ENCODE data around the gene RPS21. TPM values are rescaled to one million over a fixed set of nuclear protein-coding genes. Genes with fewer than 3 reads are reported as not detected.
"Not testable (repeated sequence)": the region's sequence is repeated elsewhere in the genome, so short reads cannot be mapped to it uniquely, and the experiment has no call there.

Gene RPS21
- total and polyA plus RNA-seq, 4 donors = 350 to 705 (median 672) TPM

DNA sequence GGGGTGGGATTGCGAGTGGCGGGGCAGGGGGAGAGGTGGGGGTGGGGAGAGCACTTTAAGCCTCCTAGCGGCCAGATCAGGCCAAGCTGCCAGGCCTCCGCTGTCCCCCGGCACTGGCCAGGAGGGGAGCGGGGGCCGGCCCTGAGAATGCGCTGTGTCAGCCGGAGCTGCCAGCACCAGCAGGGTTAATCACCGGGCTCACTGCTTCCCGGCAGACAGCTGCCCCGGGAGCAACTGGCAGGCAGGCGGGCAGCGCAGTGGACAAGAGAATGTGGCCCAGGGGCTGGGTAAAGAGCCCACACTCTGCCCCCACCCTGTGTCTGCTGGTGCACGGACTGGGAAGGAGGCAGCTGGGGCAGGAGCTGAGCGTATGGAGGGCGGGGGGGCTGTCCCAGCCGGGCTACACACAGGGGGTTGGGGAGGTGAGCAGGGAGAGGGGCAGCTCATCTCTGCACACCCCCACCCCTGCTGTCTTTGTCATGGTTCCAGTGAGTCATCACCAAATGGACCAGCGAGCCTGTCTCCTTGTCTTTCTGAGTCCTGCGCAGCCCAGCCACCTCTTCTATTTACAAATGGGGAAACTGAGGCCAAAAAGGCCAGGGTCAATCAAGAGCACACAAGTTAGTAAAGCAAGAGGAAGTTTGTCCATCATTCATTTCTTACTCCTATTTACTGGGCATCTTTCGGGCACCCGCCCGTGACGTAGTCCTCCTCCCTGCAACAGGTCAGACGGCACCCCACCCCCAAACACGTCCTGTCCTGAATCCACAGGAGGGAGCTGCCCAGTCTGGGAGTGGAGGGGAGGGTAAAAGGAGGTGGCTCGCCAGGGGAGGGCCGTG is 17.7 kb upstream of the RPS21 start:
- H3K4me3 ChIP-seq (ENCODE audit: low read depth, low read length) = no peak overlapping the region
- H3K27ac ChIP-seq (ENCODE audit: low read depth, low read length) = no peak overlapping the region
- WGBS (ENCODE audit: insufficient coverage) = 4% methylated on average over 13 of the region's 28 CpGs
- peak in 2 of 6 donors; percentile 69 to 71 for DNase-seq (ENCODE audit: low read depth in 4 of 6, low spot score in 6 of 6)
- H3K36me3 ChIP-seq (ENCODE audit: control insufficient read depth, insufficient read depth, low read length) = peaks cover 16% of the 10 kb centered on the region
- H3K4me1 ChIP-seq (ENCODE audit: control insufficient read depth, insufficient read depth, low read length) = peaks cover 71% of the 10 kb centered on the region
- H3K27me3 ChIP-seq (ENCODE audit: control insufficient read depth, insufficient read depth, low read length) = peaks cover 5% of the 10 kb centered on the region
- H3K9me3 ChIP-seq (ENCODE audit: control insufficient read depth, insufficient read depth, low read length) = no peaks in the 10 kb centered on the region

DNA sequence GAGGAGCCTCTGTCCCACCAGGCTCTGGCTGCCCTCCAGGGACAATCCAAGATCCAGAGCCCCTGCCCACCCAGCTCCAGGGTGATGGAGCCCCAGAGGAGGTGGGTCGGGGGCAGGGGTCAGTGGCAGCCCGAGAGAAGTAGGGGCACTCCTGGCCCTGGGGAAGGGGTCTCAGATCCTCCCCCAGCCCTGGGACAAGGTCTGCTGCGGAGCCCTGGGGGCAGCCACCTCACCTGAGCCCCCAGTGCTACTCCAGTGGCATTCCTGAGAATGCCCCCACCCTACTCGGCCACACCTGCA is 17.1 kb upstream of the RPS21 start:
- 65% methylated on average over 4 of the region's 4 CpGs for WGBS (ENCODE audit: insufficient coverage)
- no peak overlapping the region for H3K4me3 ChIP-seq (ENCODE audit: low read depth, low read length)
- H3K27ac ChIP-seq (ENCODE audit: low read depth, low read length) = no peak overlapping the region
- peaks cover 71% of the 10 kb centered on the region for H3K4me1 ChIP-seq (ENCODE audit: control insufficient read depth, insufficient read depth, low read length)
- no peak for DNase-seq (ENCODE audit: low read depth in 4 of 6, low spot score in 6 of 6)
- H3K9me3 ChIP-seq (ENCODE audit: control insufficient read depth, insufficient read depth, low read length) = no peaks in the 10 kb centered on the region
- peaks cover 10% of the 10 kb centered on the region for H3K36me3 ChIP-seq (ENCODE audit: control insufficient read depth, insufficient read depth, low read length)
- H3K27me3 ChIP-seq (ENCODE audit: control insufficient read depth, insufficient read depth, low read length) = peaks cover 5% of the 10 kb centered on the region

DNA sequence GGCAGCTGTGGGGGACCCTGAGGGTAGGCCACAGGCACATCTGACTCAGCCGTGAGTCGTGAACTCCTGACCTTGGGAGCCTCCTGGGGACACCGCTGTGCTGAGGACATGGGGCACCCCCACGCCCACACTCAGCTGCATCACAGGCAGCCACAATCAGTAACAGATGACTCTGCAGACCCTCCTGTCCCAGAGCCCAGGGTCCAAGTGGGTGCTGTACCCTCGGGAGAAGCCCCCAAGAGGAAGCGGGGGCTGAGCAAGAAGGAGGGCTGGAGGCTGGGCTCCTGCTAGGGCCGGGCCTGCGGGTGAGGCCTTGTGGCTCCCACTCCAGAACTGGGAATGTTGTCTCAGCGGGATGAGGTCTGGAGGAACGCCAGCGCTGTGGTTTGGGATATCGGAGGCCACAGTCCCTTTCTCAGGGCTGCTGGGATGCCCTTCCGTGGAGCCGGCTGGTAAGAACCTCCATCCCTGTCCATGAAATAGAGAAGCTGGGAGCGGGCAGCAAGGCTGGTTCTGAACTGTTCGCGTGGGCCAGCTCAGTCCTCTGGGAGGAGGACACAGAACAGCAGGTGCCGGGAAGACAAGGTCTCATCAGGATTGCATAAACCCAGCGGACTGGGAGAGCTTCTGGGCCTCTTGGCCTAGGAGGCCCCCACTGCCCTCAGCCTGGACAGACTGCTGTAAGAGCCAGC is 16.6 kb upstream of the RPS21 start:
- Histone ChIP-seq H3K9me3 (ENCODE audit: control insufficient read depth, insufficient read depth, low read length) (no peaks in the 10 kb centered on the region), H3K4me1 (ENCODE audit: control insufficient read depth, insufficient read depth, low read length) (peaks cover 71% of the 10 kb centered on the region), H3K27ac (ENCODE audit: low read depth, low read length) (no peak overlapping the region), H3K4me3 (ENCODE audit: low read depth, low read length) (no peak overlapping the region), H3K36me3 (ENCODE audit: control insufficient read depth, insufficient read depth, low read length) (peaks cover 5% of the 10 kb centered on the region), H3K27me3 (ENCODE audit: control insufficient read depth, insufficient read depth, low read length) (peaks cover 5% of the 10 kb centered on the region)
- no peak for DNase-seq (ENCODE audit: low read depth in 4 of 6, low spot score in 6 of 6)
- 63% methylated on average over 19 of the region's 19 CpGs for WGBS (ENCODE audit: insufficient coverage)

DNA sequence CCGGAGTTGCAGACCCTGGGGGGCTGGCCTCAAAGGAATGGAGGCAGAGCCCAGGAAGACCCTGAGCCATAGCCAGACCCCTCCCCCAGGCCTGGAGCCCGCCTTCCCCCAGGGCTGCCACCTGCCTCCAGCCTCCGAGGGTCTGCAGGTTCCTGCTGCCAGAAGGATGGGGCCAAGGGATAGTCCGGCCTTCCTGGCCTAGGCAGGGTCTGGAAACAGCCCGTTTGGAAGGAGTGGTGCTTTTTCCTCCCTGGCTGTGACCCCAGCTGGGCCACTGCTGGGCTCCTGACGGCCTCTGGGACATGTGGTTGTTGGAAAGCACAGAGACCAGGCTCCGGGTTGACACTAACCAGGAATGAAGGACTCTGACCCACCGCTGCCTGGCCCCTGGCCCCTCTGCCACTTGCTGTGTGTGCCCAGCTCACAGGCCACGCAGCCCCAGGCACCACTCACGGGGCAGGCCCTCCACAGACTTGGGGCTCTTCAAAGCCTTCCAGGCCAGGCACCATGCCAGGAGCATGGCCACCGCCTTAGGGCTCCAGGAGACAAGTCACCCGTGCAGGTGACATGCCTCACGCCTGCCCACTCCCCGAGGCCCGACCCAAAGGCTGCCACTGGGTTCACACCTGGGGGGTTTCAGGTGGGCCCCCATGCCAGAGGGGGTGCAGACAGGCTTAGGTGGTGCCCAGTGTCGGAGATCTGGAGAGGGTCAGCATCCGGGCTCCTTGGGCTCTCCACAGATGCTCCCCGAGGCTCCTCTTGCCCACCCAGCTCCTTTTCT is 15.9 kb upstream of the RPS21 start:
- Histone ChIP-seq H3K4me1 (ENCODE audit: control insufficient read depth, insufficient read depth, low read length) (peaks cover 71% of the 10 kb centered on the region), H3K27ac (ENCODE audit: low read depth, low read length) (no peak overlapping the region), H3K4me3 (ENCODE audit: low read depth, low read length) (no peak overlapping the region), H3K9me3 (ENCODE audit: control insufficient read depth, insufficient read depth, low read length) (no peaks in the 10 kb centered on the region), H3K27me3 (ENCODE audit: control insufficient read depth, insufficient read depth, low read length) (peaks cover 5% of the 10 kb centered on the region), H3K36me3 (ENCODE audit: control insufficient read depth, insufficient read depth, low read length) (no peaks in the 10 kb centered on the region)
- no peak for DNase-seq (ENCODE audit: low read depth in 4 of 6, low spot score in 6 of 6)
- WGBS (ENCODE audit: insufficient coverage) = 63% methylated on average over 18 of the region's 18 CpGs

DNA sequence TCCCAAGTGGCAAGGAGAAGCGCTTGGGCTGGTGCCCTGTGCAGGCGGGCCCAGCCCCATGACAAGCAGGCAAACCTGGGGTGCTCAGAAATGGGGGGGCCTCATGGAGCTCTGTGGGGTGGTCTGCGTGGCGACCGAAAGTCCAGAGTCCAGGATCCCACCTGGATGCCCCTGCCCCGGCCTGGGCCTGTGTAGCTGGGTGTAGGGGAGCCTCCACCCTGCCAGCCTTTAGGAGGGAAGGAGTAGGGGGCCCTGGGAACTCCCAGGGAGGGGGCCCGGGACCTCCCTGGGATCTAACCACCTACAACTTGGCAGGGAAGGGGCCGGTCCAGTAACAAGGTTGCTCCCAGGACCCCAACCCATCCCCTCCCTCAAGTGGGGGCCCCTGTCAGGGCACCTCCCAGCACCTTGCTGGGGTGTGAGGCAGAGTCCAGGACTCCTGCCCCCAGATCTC is 15.3 kb upstream of the RPS21 start:
- H3K27me3 ChIP-seq (ENCODE audit: control insufficient read depth, insufficient read depth, low read length) = peaks cover 5% of the 10 kb centered on the region
- no peak overlapping the region for H3K27ac ChIP-seq (ENCODE audit: low read depth, low read length)
- peaks cover 4% of the 10 kb centered on the region for H3K36me3 ChIP-seq (ENCODE audit: control insufficient read depth, insufficient read depth, low read length)
- DNase-seq (ENCODE audit: low read depth in 4 of 6, low spot score in 6 of 6) = no peak
- H3K9me3 ChIP-seq (ENCODE audit: control insufficient read depth, insufficient read depth, low read length) = no peaks in the 10 kb centered on the region
- no peak overlapping the region for H3K4me3 ChIP-seq (ENCODE audit: low read depth, low read length)
- peaks cover 71% of the 10 kb centered on the region for H3K4me1 ChIP-seq (ENCODE audit: control insufficient read depth, insufficient read depth, low read length)
- 91% methylated on average over 6 of the region's 8 CpGs for WGBS (ENCODE audit: insufficient coverage)

DNA sequence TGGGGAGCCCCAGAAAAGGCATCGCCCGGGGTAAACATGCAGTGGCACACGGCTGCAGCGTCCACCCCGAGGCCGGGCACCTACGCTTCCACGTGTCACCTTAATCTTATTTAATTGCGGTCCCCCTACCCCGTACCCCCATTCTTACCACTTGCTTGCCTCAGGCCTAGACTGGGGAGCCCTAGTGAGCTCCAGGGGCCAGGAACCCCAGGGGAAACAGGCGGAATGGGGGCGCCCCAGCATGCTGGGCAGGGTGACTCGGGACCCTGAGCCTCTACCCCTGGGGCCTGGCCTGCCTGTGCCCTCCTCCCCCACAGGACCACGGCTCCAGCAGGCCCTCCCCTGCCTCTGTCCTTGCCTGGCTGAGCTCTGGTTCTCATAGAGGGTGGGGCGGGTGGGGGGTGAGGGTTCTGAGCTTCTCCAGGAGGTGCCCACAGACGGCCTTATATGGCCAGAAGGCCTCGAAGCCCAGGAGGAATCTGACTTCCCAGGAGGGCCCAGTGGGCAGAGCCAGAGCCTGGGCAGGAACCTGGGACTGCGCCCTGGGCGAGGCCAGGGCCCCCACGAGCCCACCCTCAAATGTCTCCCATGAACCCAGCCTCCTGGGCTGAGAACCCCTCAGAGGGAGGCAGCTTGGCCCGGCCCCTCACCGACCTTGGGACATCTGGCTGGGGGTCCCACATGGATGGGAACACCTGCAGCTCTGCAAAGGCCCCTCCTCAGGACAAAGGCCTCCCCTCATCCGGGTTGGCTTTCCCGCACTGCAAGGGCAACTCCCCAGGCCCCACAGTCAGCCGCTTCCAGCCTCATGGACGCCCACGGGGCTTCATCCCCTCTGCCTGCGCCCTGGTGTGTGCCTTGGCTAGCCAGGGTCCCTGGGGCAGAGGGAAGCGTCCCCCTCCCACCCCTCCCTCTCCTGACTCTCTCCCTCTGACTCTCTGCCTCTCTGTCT is 14.6 kb upstream of the RPS21 start:
- DNase-seq (ENCODE audit: low read depth in 4 of 6, low spot score in 6 of 6) = no peak
- H3K9me3 ChIP-seq (ENCODE audit: control insufficient read depth, insufficient read depth, low read length) = no peaks in the 10 kb centered on the region
- no peak overlapping the region for H3K4me3 ChIP-seq (ENCODE audit: low read depth, low read length)
- WGBS (ENCODE audit: insufficient coverage) = 84% methylated on average over 26 of the region's 29 CpGs
- peaks cover 6% of the 10 kb centered on the region for H3K36me3 ChIP-seq (ENCODE audit: control insufficient read depth, insufficient read depth, low read length)
- H3K4me1 ChIP-seq (ENCODE audit: control insufficient read depth, insufficient read depth, low read length) = peaks cover 76% of the 10 kb centered on the region
- H3K27ac ChIP-seq (ENCODE audit: low read depth, low read length) = no peak overlapping the region
- H3K27me3 ChIP-seq (ENCODE audit: control insufficient read depth, insufficient read depth, low read length) = peaks cover 5% of the 10 kb centered on the region

DNA sequence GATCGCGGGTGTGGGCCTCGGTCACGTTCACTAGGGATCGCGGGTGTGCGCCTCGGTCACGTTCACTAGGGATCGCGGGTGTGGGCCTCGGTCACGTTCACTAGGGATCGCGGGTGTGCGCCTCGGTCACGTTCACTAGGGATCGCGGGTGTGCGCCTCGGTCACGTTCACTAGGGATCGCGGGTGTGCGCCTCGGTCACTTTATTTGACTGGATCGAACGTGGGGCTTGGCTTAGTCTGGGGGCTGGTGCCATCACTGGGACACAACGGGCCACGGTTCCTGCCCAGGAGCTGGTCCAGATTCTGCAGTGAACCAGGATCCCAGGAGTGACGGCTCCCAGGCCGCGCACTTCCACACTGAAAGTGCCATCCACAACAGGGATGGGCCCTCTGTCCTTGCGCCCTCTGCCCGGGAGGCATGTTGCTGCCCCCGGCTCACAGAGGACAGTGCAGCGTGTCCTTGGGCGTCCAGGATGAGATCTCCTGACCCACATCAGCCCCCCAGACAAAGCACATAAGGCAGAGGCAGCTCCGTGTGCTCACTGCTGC is 13.2 kb upstream of the RPS21 start:
- not testable (repeated sequence) for H3K27ac ChIP-seq (ENCODE audit: low read depth, low read length); H3K4me3 ChIP-seq (ENCODE audit: low read depth, low read length); DNase-seq (ENCODE audit: low read depth in 4 of 6, low spot score in 6 of 6); H3K27me3 ChIP-seq (ENCODE audit: control insufficient read depth, insufficient read depth, low read length); H3K9me3 ChIP-seq (ENCODE audit: control insufficient read depth, insufficient read depth, low read length)
- peaks cover 76% of the 10 kb centered on the region for H3K4me1 ChIP-seq (ENCODE audit: control insufficient read depth, insufficient read depth, low read length)
- H3K36me3 ChIP-seq (ENCODE audit: control insufficient read depth, insufficient read depth, low read length) = peaks cover 17% of the 10 kb centered on the region
- WGBS (ENCODE audit: insufficient coverage) = 88% methylated on average over 25 of the region's 40 CpGs

DNA sequence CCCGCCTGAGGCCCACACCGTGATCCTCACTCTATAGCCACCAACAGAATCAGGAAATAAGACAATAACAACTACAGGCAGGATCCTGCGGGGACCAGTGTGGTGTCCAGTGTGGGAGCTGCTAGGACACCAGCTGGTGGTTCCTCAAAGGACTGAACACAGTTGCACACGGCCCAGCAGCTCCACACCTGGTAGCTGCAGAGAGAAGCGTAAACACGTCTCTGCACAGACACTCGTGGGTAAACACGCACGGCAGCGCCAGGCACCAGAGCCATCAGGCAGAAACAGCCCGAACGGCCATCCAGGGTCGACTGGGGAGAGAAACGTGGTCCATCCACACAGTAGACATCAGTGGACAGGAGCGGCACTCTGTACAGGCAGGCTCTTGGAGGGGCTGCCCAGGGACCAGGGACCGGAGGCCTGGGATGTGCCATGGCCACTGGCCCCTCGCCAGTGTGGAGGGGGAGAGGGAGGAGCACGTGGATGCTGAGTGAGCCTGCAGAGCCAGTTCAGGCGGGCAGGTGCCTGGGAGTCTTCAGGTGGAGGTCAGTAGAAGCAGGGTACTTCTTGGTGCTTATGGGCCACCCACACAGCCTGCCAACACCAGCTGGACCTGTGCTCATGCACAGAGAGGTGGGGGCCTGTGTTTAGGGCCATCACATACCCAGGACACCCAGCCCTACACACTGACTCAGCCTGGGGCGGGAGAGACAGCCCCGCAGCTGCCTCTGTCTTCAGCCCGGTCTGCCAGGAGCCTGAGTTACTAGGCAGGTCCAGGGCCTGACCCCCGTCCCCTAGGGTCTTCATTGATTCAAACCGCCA is 12.4 kb upstream of the RPS21 start:
- WGBS (ENCODE audit: insufficient coverage) = 54% methylated on average over 21 of the region's 24 CpGs
- Histone ChIP-seq H3K4me1 (ENCODE audit: control insufficient read depth, insufficient read depth, low read length) (peaks cover 69% of the 10 kb centered on the region), H3K27ac (ENCODE audit: low read depth, low read length) (no peak overlapping the region), H3K36me3 (ENCODE audit: control insufficient read depth, insufficient read depth, low read length) (peaks cover 17% of the 10 kb centered on the region), H3K4me3 (ENCODE audit: low read depth, low read length) (no peak overlapping the region), H3K9me3 (ENCODE audit: control insufficient read depth, insufficient read depth, low read length) (no peaks in the 10 kb centered on the region), H3K27me3 (ENCODE audit: control insufficient read depth, insufficient read depth, low read length) (no peaks in the 10 kb centered on the region)
- no peak for DNase-seq (ENCODE audit: low read depth in 4 of 6, low spot score in 6 of 6)
